Right ventricle myocardium superior (tissue), 1 donor: ENCODE measurements around the gene AASS. TPM values are rescaled to one million over a fixed set of nuclear protein-coding genes. Genes with fewer than 3 reads are reported as not detected.
"Not testable (repeated sequence)": the region's sequence is repeated elsewhere in the genome, so short reads cannot be mapped to it uniquely, and the experiment has no call there.

Source experiments
- ATAC-seq: fragments of 200-7000 bp; cut with Tn5 transposase; one replicate; pipeline ENCODE4 v1.9.1; 2020; ENCODE audit warnings: mild to moderate bottlenecking; ENCODE audit not compliant: poor library complexity
- DNase-seq: peaks from one replicate; pipeline ENCODE4 v3.0.0-alpha.2; 2020
- intact Hi-C: fragments of 100-400 bp; cut with DNase I; formaldehyde crosslinking; loops from one replicate; pipeline ENCODE4 v1.11.2; 2022
- total RNA-seq: library from RNA; stranded (reverse); fragmentation: NEBNext Ultra II Directional; extraction: Animal tissue kit (Norgen Biotek cat#: 25700); gene quantifications from one replicate; pipeline ENCODE4 v1.2.1, GENCODE V29; 2021
- donor health status: DM: no; HTN: yes; CAD: no; lungs with severe emphysema.

AASS gene
- total RNA-seq, 1 donor from 2014 or later, result 18.6 TPM

GRCh38 chr7:122134793-122135192 lies 9.3 kb downstream of the AASS start:
- intact Hi-C loops, ATAC-seq, DNase-seq: not testable (repeated sequence)

- DNase-seq, result no peak
Observed at GRCh38 chr7:122133477-122133876, 10.6 kb downstream of the AASS start.

GRCh38 chr7:122132341-122132740 lies 11.7 kb downstream of the AASS start:
- no peak for ATAC-seq
- DNase-seq, result no peak
- intact Hi-C loops, result no loop called here

More at GRCh38 chr7:122133477-122133876, 10.6 kb downstream of the AASS start:
- ATAC-seq, result no peak
- intact Hi-C loops, result no loop called here

- DNase-seq (no peak), ATAC-seq (no peak)
- intact Hi-C loops, result no loop called here
Observed at GRCh38 chr7:122123746-122124145, 20.3 kb downstream of the AASS start.

DNA sequence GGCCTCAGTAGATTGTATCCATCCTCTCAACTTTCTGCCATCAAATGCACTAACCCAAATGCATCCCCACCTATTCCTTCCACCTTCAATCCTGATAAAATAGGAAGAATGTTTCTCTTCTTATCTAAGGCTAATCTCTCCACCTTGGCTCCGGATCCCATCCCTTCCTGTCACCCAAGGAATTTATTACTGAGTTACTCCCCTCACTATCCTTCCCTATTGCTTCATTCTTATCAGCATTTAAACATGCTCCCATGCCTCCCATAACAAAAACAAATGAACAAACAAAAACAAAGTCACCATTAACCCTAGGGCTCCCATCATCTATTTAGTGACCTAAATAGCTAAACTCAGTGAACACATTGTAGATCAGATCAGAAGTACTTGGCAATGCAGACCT lies 25.3 kb downstream of the AASS start:
- DNase-seq, result no peak
- no peak for ATAC-seq
- intact Hi-C loops, result no loop called here

- ATAC-seq (no peak), DNase-seq (no peak)
- intact Hi-C loops, result no loop called here
Observed at GRCh38 chr7:122103064-122103463, 41.0 kb downstream of the AASS start.

DNA sequence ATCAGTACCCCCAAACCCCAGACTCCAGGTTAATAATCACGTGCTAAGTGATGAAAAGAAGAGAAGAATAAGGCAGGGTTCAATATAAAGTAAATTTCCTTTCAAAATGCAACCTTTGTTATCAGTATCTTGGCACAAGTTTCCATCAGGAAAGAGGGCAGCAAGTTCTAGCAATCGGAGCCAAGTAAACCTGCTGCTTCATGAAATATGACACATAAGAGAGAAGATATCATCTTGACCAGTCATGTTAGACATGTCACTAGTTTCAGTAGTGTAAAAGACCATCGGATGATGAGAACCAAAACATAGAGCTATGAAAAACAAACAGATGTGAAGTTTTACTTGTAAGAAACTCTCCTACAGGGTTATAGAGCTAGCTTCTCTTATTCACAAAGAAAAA lies 44.0 kb downstream of the AASS start:
- DNase-seq, result no peak
- intact Hi-C loops, result no loop called here
- no peak for ATAC-seq

DNA sequence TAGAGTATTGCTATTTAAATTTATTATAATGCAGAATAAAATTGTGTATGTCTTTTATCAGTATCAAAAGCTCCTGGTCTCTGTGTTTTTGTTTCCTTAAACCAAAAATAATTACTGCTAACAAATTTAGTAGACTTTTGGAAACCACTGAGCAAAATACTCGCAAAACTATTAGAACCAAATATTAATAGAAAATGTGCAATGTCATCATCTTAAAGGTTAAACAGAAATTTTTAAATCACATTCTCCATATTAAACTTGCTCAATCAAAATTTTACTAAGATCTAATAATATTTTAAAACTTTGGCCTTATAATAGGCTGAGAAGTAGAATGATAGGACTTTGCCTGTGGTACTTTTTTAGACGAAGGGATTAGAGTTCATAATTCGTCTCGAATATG lies 48.4 kb downstream of the AASS start:
- DNase-seq (no peak), ATAC-seq (no peak)
- intact Hi-C loops, result no loop called here

DNA sequence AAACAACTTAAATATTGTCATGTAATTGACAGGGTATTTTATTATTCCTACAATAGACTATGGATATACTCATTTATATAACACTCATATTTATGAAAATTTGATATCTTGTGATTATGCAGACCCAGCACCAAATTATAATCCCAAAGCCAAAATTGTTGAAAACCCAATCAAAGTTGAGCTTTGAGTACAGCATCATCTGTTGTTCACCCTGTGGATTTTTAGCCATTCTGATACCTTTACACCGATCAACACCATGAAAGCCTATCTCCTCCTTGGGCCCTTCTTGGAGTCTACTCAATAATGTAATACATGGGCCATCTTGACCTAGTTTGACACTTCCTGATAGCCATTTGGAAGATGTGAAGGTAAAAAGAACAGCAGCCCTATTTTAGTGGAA lies 49.5 kb downstream of the AASS start:
- ATAC-seq (no peak), DNase-seq (no peak)
- intact Hi-C loops, result no loop called here

GRCh38 chr7:122092964-122093797 lies 50.9 kb downstream of the AASS start:
- intact Hi-C loops, result no loop called here
- ATAC-seq, result no peak
- DNase-seq, result peak; percentile 54

GRCh38 chr7:122082670-122083069 lies 61.4 kb downstream of the AASS start:
- intact Hi-C loops, result no loop called here
- ATAC-seq (no peak), DNase-seq (no peak)

DNA sequence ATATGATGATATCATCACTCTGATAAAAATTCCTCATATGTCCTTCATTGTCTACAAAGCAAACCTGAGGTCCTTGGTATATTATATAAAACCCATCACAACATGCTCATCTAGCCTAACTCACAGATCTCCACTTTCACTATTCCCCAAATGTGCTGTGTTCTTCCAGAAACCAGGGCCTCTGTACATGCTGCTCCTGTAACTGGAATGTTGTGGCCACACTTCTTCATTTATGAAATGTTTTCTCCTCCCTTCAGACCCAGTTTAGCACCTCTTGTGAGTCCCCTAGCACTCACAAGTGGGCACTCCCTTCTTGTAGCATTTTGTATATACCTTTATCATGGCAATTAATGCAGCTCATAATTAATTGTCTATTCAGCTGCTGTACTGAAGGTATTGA lies 61.9 kb downstream of the AASS start:
- ATAC-seq, result no peak

DNA sequence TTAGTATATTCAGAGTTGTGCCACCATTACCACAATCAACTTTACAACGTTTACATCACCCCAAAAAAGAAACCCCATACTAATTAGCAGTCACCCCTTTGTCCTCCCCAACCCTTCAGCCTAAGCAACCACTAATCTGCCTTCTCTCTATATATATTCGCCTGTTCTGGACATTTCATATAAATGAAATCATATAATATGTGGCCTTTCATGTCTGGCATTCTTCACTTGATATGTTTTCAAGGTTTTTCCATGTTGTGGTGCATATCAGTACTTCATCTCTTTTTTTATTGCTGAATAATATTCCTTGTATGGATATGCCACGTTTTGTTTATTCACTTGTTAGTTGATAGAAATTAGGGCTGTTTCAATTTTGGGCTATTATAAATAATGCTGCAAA lies 70.4 kb downstream of the AASS start:
- no peak for DNase-seq
- intact Hi-C loops, result no loop called here
- ATAC-seq, result no peak

More for the DNA sequence above, 61.9 kb downstream of the AASS start:
- DNase-seq, result no peak
- intact Hi-C loops, result no loop called here

GRCh38 chr7:122072924-122073599 lies 71.0 kb downstream of the AASS start:
- no peak for ATAC-seq
- intact Hi-C loops, result no loop called here

DNA sequence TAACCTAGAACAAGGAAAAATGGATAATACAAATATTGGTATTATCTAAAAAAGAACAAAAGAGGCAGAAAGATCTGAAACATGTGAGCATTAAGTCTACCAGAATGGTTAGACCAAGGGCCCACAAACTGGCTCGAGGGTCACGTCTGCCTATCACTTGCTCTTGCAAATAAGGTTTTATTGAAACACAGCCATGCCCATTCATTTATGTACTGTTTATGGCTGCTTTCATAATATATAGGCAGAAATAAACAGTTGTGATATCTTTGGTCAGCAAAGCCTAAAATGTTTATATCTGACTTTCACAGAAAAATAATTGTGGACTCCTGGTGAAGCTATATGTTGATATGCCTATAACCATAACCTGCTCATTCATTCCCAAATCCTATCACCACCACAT lies 71.8 kb downstream of the AASS start:
- DNase-seq, result no peak
- no peak for ATAC-seq
- intact Hi-C loops, result no loop called here

More at GRCh38 chr7:122072924-122073599, 71.0 kb downstream of the AASS start:
- no peak for DNase-seq

GRCh38 chr7:122070834-122071233 lies 73.2 kb downstream of the AASS start:
- DNase-seq (no peak), ATAC-seq (no peak)
- intact Hi-C loops, result no loop called here

DNA sequence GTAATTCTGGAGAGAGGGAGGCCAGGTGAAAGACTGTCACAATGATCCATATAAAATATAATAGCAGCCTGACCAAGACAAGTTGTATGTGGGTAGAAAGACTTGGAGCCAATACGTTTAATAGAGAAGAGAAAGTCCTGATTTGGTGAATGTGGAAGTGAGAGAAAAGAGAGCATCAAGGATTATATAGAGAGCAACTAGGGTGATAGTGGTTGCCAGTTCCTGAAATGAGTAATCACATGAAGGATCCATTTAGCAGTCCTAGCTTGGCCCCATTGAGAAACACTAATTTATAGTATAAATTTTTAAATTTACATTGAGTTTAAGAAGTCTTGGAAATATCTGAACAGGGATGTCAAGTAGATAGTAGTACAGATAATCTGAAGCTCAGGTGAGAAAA lies 74.0 kb downstream of the AASS start:
- ATAC-seq (no peak), DNase-seq (no peak)
- intact Hi-C loops, result no loop called here

GRCh38 chr7:122068999-122069398 lies 75.0 kb downstream of the AASS start:
- ATAC-seq (no peak), DNase-seq (no peak)
- intact Hi-C loops, result no loop called here

GRCh38 chr7:122068046-122068445 lies 76.0 kb downstream of the AASS start:
- intact Hi-C loops, result no loop called here
- DNase-seq (no peak), ATAC-seq (no peak)

DNA sequence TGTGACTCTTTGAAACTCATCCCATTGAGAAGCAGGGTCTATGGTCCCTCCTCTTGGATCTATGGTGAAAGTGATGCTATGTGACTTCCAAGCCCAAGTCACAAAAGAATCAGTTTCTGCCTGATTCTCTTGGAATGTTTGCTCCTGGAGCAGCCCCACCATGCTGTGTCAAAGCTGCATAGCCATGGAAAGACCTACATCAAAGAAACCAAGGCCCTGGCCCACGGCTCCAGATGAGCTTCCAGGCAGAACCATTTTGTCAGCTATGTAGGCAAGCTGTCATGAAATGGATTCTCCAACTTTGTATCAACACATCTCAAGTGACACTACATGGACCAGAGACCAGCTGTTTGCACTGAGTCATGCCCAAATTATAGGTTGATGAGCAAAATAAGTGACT lies 77.0 kb downstream of the AASS start:
- intact Hi-C loops, result no loop called here
- ATAC-seq (no peak), DNase-seq (no peak)
